H9 (cell line): Measurements from ENCODE around the gene DISP1. TPM values are rescaled to one million over a fixed set of nuclear protein-coding genes. Genes with fewer than 3 reads are reported as not detected.
A peak's percentile ranks its signal among the peaks of the same experiment; 100 is the strongest.

Source experiments
- DNase-seq: peaks from one replicate; pipeline ENCODE4 v3.0.0-alpha.2; 2017
- H2AFZ ChIP-seq: one replicate; pipeline ENCODE4 v1.6.1; 2013; ENCODE audit warnings: mild to moderate bottlenecking, low read length, control low read depth, moderate library complexity
- H2AK5ac ChIP-seq: 2 replicates; pipeline ENCODE4 v1.6.1; 2013; ENCODE audit warnings: low read length, control low read depth, mixed read lengths; ENCODE audit not compliant: insufficient read length
- H2BK120ac ChIP-seq: one replicate; pipeline ENCODE4 v1.6.1; 2013; ENCODE audit warnings: low read depth, mild to moderate bottlenecking, low read length, control low read depth, inconsistent platforms; ENCODE audit not compliant: poor library complexity, severe bottlenecking
- H2BK12ac ChIP-seq: 2 replicates; pipeline ENCODE4 v1.6.1; 2013; ENCODE audit warnings: low read length, control low read depth, mixed read lengths, low read depth; ENCODE audit not compliant: insufficient read length
- H2BK15ac ChIP-seq: 2 replicates; pipeline ENCODE4 v1.6.1; 2013; ENCODE audit warnings: low read depth, low read length, control low read depth
- H2BK20ac ChIP-seq: one replicate; pipeline ENCODE4 v1.6.1; 2013; ENCODE audit warnings: low read depth, mild to moderate bottlenecking, low read length, control low read depth, inconsistent platforms; ENCODE audit not compliant: poor library complexity, severe bottlenecking
- H2BK5ac ChIP-seq: 2 replicates; pipeline ENCODE4 v1.6.1; 2013; ENCODE audit warnings: low read length, control low read depth, mixed read lengths; ENCODE audit not compliant: insufficient read length
- H3K14ac ChIP-seq: 2 replicates; pipeline ENCODE4 v1.6.1; 2013; ENCODE audit warnings: low read length, control low read depth; ENCODE audit not compliant: insufficient read depth
- H3K18ac ChIP-seq: 2 replicates; pipeline ENCODE4 v1.6.1; 2013; ENCODE audit warnings: low read depth, mild to moderate bottlenecking, mixed read lengths, low read length, control low read depth; ENCODE audit not compliant: insufficient read length
- H3K23ac ChIP-seq: 2 replicates; pipeline ENCODE4 v1.6.1; 2013; ENCODE audit warnings: low read length, control low read depth, mixed read lengths, low read depth; ENCODE audit not compliant: insufficient read length
- H3K23me2 ChIP-seq: 2 replicates; pipeline ENCODE4 v1.6.1; 2013; ENCODE audit warnings: low read depth, mild to moderate bottlenecking, mixed read lengths, low read length, control low read depth; ENCODE audit not compliant: insufficient read length, poor library complexity, severe bottlenecking
- H3K27ac ChIP-seq: 2 replicates; pipeline ENCODE4 v1.5.1; 2013; ENCODE audit warnings: low read length, control low read depth, mixed read lengths, low read depth; ENCODE audit not compliant: insufficient read length
- H3K27me3 ChIP-seq: 2 replicates; pipeline ENCODE4 v1.6.1; 2013; ENCODE audit warnings: low read length, control low read depth, inconsistent platforms; ENCODE audit not compliant: insufficient read depth
- H3K4ac ChIP-seq: 2 replicates; pipeline ENCODE4 v1.6.1; 2013; ENCODE audit warnings: low read depth, mild to moderate bottlenecking, control low read depth, inconsistent platforms, low read length, moderate library complexity
- H3K4me1 ChIP-seq: 2 replicates; pipeline ENCODE4 v1.6.1; 2013; ENCODE audit warnings: low read length, control low read depth, inconsistent platforms; ENCODE audit not compliant: insufficient read depth
- H3K4me2 ChIP-seq: 2 replicates; pipeline ENCODE4 v1.6.1; 2013; ENCODE audit warnings: low read length, control low read depth, mixed read lengths; ENCODE audit not compliant: insufficient read length, insufficient read depth
- H3K56ac ChIP-seq: 2 replicates; pipeline ENCODE4 v1.6.1; 2013; ENCODE audit warnings: low read depth, mild to moderate bottlenecking, mixed read lengths, low read length, control low read depth; ENCODE audit not compliant: insufficient read length
- H3K79me1 ChIP-seq: 2 replicates; pipeline ENCODE4 v1.6.1; 2013; ENCODE audit warnings: low read depth, mild to moderate bottlenecking, moderate library complexity, low read length, control low read depth, inconsistent platforms; ENCODE audit not compliant: insufficient read depth, poor library complexity, severe bottlenecking
- H3K79me2 ChIP-seq: 2 replicates; pipeline ENCODE4 v1.6.1; 2013; ENCODE audit warnings: low read length, control low read depth, inconsistent platforms; ENCODE audit not compliant: insufficient read depth
- H3K9ac ChIP-seq: 2 replicates; pipeline ENCODE4 v1.6.1; 2013; ENCODE audit warnings: low read length, control low read depth, mixed read lengths; ENCODE audit not compliant: insufficient read length; ENCODE audit errors: extremely low read depth
- H3K9me3 ChIP-seq: one replicate; pipeline ENCODE4 v1.6.1; 2013; ENCODE audit warnings: low read depth, low read length, inconsistent platforms; ENCODE audit not compliant: control insufficient read depth
- H3T11ph ChIP-seq: one replicate; pipeline ENCODE4 v1.6.1; 2013; ENCODE audit warnings: mild to moderate bottlenecking, low read length, control low read depth, inconsistent platforms
- H4K20me1 ChIP-seq: one replicate; pipeline ENCODE4 v1.6.1; 2013; ENCODE audit not compliant: control insufficient read depth, insufficient read length, insufficient read depth
- H4K5ac ChIP-seq: 2 replicates; pipeline ENCODE4 v1.6.1; 2013; ENCODE audit warnings: low read depth, mild to moderate bottlenecking, mixed read lengths, low read length, control low read depth; ENCODE audit not compliant: insufficient read length
- H4K8ac ChIP-seq: replicated peaks from 2 replicates; pipeline ENCODE4 v1.6.1; 2013; ENCODE audit warnings: low read length, control low read depth, mixed read lengths, low read depth; ENCODE audit not compliant: insufficient read length
- H4K91ac ChIP-seq: 2 replicates; pipeline ENCODE4 v1.6.1; 2013; ENCODE audit warnings: low read depth, mild to moderate bottlenecking, moderate library complexity, mixed read lengths, low read length, control low read depth; ENCODE audit not compliant: insufficient read length
- H3K27ac Mint-ChIP-seq, 3 experiments: 2 replicates in 2 of 3; 3 replicates in 1 of 3; pipeline ENCODE4 v1.8.0; 2020 to 2021; ENCODE audit warnings: mixed read lengths in 3 of 3, mild to moderate bottlenecking in 1 of 3, moderate library complexity in 1 of 3
- H3K27me3 Mint-ChIP-seq: 2 replicates; pipeline ENCODE4 v1.8.0; 2021; ENCODE audit warnings: low read depth, mild to moderate bottlenecking, moderate library complexity, mixed read lengths
- H3K36me3 Mint-ChIP-seq, 3 experiments: 2 replicates in 2 of 3; 3 replicates in 1 of 3; pipeline ENCODE4 v1.8.0; 2020 to 2021; ENCODE audit warnings: low read depth in 3 of 3, mixed read lengths in 3 of 3; ENCODE audit not compliant: insufficient read depth in 1 of 3
- H3K4me1 Mint-ChIP-seq, 2 experiments: 2 replicates each; pipeline ENCODE4 v1.8.0; 2020; ENCODE audit warnings: mixed read lengths in 2 of 2
- H3K4me3 Mint-ChIP-seq, 2 experiments: 2 replicates in 1 of 2; 3 replicates in 1 of 2; pipeline ENCODE4 v1.8.0; 2020 to 2021; ENCODE audit warnings: mild to moderate bottlenecking in 2 of 2, mixed read lengths in 2 of 2, moderate library complexity in 1 of 2
- H3K9me3 Mint-ChIP-seq, 2 experiments: 2 replicates in 1 of 2; 3 replicates in 1 of 2; pipeline ENCODE4 v1.8.0; 2020; ENCODE audit warnings: mild to moderate bottlenecking in 2 of 2, mixed read lengths in 2 of 2, moderate library complexity in 1 of 2
- total RNA-seq: library from RNA; stranded (reverse); gene quantifications from 2 replicates; pipeline ENCODE4 v1.2.1, GENCODE V29; 2021
- TF ChIP-seq, protein P1 (sequence below): fragments of 200-600 bp; sonication (generic); conservative IDR thresholded peaks from 3 replicates; pipeline ENCODE4 v1.8.0; 2021; ENCODE audit warnings: antibody characterized with exemption, mild to moderate bottlenecking

Gene DISP1
- total RNA-seq, 1 experiment from 2014 or later = 2.6 TPM

DNA sequence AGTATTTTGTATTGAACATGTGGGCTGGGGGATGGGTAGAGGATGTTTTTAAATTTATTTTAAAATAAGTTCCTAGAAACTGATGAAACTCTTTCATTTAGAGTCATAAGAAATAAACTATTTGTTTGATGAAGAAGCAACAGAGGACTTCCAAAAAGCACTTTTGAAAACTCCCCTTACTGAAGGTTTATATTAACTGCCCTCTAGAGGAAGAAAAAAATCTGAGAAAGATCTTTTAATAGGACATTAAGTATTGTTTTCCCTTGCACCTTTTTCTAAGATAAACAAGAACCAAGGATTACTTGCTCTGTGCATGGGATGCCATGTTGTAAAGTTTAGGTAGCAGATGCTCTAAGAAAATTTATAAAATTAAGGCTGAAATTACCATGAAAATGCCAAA, 14.1 kb downstream of the DISP1 start:
- H2BK20ac ChIP-seq = no peak overlapping the region
- H3K27me3 ChIP-seq = no peaks in the 10 kb centered on the region
- Mint-ChIP-seq H3K27me3 (no peaks in the 10 kb centered on the region), H3K27ac (peak overlapping the region in 2 of 3 experiments; percentile 23 to 32; a peak in 1 of 7 replicates), H3K9me3 (no peaks in the 10 kb centered on the region), H3K36me3 (no peaks in the 10 kb centered on the region), H3K4me3 (no peak overlapping the region), H3K4me1 (peaks cover 29 to 50% of the 10 kb centered on the region in 2 experiments)
- no peak overlapping the region for H2BK12ac ChIP-seq
- H2BK15ac ChIP-seq = no peak overlapping the region
- no peak overlapping the region for H3K9ac ChIP-seq
- no peak overlapping the region for H2AFZ ChIP-seq
- no peak overlapping the region for H3K27ac ChIP-seq
- H3K23me2 ChIP-seq = no peaks in the 10 kb centered on the region
- H3K56ac ChIP-seq = no peak overlapping the region
- no peaks in the 10 kb centered on the region for H3K79me2 ChIP-seq
- H3K14ac ChIP-seq = no peak overlapping the region
- H3K18ac ChIP-seq = no peak overlapping the region
- no peaks in the 10 kb centered on the region for H3K79me1 ChIP-seq
- H2BK120ac ChIP-seq = no peak overlapping the region
- H3K23ac ChIP-seq = no peak overlapping the region
- H4K8ac ChIP-seq = no peak overlapping the region
- TF ChIP-seq, protein P1, sequence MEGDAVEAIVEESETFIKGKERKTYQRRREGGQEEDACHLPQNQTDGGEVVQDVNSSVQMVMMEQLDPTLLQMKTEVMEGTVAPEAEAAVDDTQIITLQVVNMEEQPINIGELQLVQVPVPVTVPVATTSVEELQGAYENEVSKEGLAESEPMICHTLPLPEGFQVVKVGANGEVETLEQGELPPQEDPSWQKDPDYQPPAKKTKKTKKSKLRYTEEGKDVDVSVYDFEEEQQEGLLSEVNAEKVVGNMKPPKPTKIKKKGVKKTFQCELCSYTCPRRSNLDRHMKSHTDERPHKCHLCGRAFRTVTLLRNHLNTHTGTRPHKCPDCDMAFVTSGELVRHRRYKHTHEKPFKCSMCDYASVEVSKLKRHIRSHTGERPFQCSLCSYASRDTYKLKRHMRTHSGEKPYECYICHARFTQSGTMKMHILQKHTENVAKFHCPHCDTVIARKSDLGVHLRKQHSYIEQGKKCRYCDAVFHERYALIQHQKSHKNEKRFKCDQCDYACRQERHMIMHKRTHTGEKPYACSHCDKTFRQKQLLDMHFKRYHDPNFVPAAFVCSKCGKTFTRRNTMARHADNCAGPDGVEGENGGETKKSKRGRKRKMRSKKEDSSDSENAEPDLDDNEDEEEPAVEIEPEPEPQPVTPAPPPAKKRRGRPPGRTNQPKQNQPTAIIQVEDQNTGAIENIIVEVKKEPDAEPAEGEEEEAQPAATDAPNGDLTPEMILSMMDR = no peak; the same call in 2 of the 3 replicates
- no peak overlapping the region for H4K5ac ChIP-seq
- DNase-seq = no peak
- no peak overlapping the region for H2AK5ac ChIP-seq
- H3T11ph ChIP-seq = no peak overlapping the region
- no peak overlapping the region for H4K91ac ChIP-seq
- H3K4ac ChIP-seq = no peak overlapping the region
- no peaks in the 10 kb centered on the region for H3K9me3 ChIP-seq
- no peak overlapping the region for H3K4me2 ChIP-seq
- no peak overlapping the region for H2BK5ac ChIP-seq
- no peaks in the 10 kb centered on the region for H4K20me1 ChIP-seq
- no peaks in the 10 kb centered on the region; the same call in 1 of the 2 replicates for H3K4me1 ChIP-seq
